Non-pigmented ciliary epithelial cell (primary cell): Measurements from ENCODE around the gene CDK10.
"Not testable (repeated sequence)": the region's sequence is repeated elsewhere in the genome, so short reads cannot be mapped to it uniquely, and the experiment has no call there.

ENCODE experiments used
- DNase-seq: peaks from one replicate; pipeline ENCODE4 v3.0.0-alpha.2; 2010; ENCODE audit warnings: low read depth

Gene CDK10

GRCh38 chr16:89667633-89668032 lies 18.9 kb upstream of the CDK10 start:
- no peak for DNase-seq

- no peak for DNase-seq
Measured at GRCh38 chr16:89668790-89669158, 17.7 kb upstream of the CDK10 start.

- no peak for DNase-seq
Measured at GRCh38 chr16:89669755-89670154, 16.7 kb upstream of the CDK10 start.

GRCh38 chr16:89670496-89671431 lies 15.7 kb upstream of the CDK10 start:
- DNase-seq = no peak

GRCh38 chr16:89671565-89671964 lies 14.9 kb upstream of the CDK10 start:
- DNase-seq = not testable (repeated sequence)

- DNase-seq = no peak
Measured at GRCh38 chr16:89672177-89672941, 14.1 kb upstream of the CDK10 start.

- no peak for DNase-seq
Measured at GRCh38 chr16:89678258-89678657, 8.2 kb upstream of the CDK10 start.

- no peak for DNase-seq
Measured at GRCh38 chr16:89685916-89686315, 573 bp upstream of the CDK10 start.

- DNase-seq = no peak
Measured at GRCh38 chr16:89687092-89687940, 827 bp downstream of the CDK10 start.

- no peak for DNase-seq
Measured at GRCh38 chr16:89688395-89688794, 1.9 kb downstream of the CDK10 start.

- no peak for DNase-seq
Measured at GRCh38 chr16:89689142-89689541, 2.7 kb downstream of the CDK10 start.

- DNase-seq = not testable (repeated sequence)
Measured at GRCh38 chr16:89689621-89690020, 3.1 kb downstream of the CDK10 start.

GRCh38 chr16:89690392-89690901 lies 4.0 kb downstream of the CDK10 start:
- no peak for DNase-seq

GRCh38 chr16:89691231-89691985 lies 4.9 kb downstream of the CDK10 start:
- DNase-seq = no peak

GRCh38 chr16:89691986-89692569 lies 5.6 kb downstream of the CDK10 start:
- no peak for DNase-seq

GRCh38 chr16:89693289-89693731 lies 6.8 kb downstream of the CDK10 start:
- DNase-seq = no peak

- no peak for DNase-seq
Measured at GRCh38 chr16:89693931-89694783, 7.7 kb downstream of the CDK10 start.

GRCh38 chr16:89694784-89695085 lies 8.2 kb downstream of the CDK10 start:
- not testable (repeated sequence) for DNase-seq

GRCh38 chr16:89695086-89695874 lies 8.8 kb downstream of the CDK10 start:
- no peak for DNase-seq
